Right atrium auricular region (tissue), 2 donors: ENCODE measurements around the gene JAKMIP3. TPM values are rescaled to one million over a fixed set of nuclear protein-coding genes. Genes with fewer than 3 reads are reported as not detected.

Source experiments
- DNase-seq: peaks from one replicate; pipeline ENCODE4 v3.0.0-alpha.2; 2019; ENCODE audit warnings: low spot score
- H3K27ac ChIP-seq, 2 donors: fragments of 200-600 bp; sonication (generic); 1 replicate in 1 of 2; 2 replicates in 1 of 2; pipeline ENCODE4 v1.5.1; 2016 to 2019
- H3K27me3 ChIP-seq, 2 donors: fragments of 200-600 bp; sonication (generic); one replicate each; pipeline versions ENCODE4 v1.5.1 to v1.6.0; 2017 to 2019
- H3K36me3 ChIP-seq: fragments of 200-600 bp; sonication (generic); one replicate; pipeline ENCODE4 v1.5.1; 2016
- H3K4me1 ChIP-seq, 2 donors: fragments of 200-600 bp; sonication (generic); one replicate each; pipeline versions ENCODE4 v1.5.1 to v1.6.0; 2017 to 2019
- H3K4me3 ChIP-seq, 2 donors: fragments of 200-600 bp; sonication (generic); 1 replicate in 1 of 2; 2 replicates in 1 of 2; pipeline ENCODE4 v1.5.1; 2017 to 2019; ENCODE audit warnings: mild to moderate bottlenecking in 1 of 2, moderate library complexity in 1 of 2
- H3K9me3 ChIP-seq, 2 donors: fragments of 200-600 bp; sonication (generic); one replicate each; pipeline ENCODE4 v1.5.1; 2019
- total RNA-seq, 2 donors: library from RNA; depleted of rRNA; stranded (reverse); fragments of >200 nt; gene quantifications; one replicate each; pipeline ENCODE4 v1.1.0, GENCODE V29; 2016
- TF ChIP-seq, protein P1 (sequence below), 2 donors: fragments of 200-600 bp; sonication (generic); IDR thresholded peaks; one replicate each; pipeline ENCODE4 v1.5.1; 2019; ENCODE audit warnings: antibody characterized with exemption in 2 of 2

JAKMIP3 gene
- total RNA-seq, 2 donors from 2014 or later, result 0.20 to 0.44 TPM

DNA sequence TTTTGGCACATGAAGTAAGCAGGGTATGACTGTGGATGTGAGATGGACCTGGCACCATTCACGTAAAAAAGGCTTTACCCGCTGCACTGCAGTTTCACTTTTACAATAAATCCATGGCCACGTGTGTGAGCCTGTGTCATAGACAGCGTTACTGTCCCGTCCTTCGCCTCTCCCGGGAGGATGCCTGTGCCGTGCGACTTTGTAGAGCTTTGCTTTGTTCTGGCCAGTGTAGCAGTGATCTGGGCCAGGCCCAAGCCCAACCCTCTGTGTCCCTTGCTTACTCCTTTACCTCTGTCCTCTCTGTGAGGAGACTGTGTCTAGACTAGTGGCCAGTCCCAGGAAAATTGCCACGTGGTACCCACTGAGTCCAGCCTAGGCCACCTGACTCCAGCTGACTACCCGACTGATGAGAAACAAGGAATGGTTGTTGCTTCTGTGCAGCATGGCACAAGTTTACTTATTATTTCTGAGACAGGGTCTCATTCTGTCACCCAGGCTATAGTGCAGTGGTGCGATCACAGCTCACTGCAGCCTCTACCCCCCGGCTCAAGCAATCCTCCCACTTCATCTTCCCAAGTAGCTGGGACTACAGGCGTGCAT, 48.1 kb downstream of the JAKMIP3 start:
- no peak for DNase-seq
- no peaks in the 10 kb centered on the region for H3K27me3 ChIP-seq
- no peaks in the 10 kb centered on the region for H3K36me3 ChIP-seq
- TF ChIP-seq, protein P1, sequence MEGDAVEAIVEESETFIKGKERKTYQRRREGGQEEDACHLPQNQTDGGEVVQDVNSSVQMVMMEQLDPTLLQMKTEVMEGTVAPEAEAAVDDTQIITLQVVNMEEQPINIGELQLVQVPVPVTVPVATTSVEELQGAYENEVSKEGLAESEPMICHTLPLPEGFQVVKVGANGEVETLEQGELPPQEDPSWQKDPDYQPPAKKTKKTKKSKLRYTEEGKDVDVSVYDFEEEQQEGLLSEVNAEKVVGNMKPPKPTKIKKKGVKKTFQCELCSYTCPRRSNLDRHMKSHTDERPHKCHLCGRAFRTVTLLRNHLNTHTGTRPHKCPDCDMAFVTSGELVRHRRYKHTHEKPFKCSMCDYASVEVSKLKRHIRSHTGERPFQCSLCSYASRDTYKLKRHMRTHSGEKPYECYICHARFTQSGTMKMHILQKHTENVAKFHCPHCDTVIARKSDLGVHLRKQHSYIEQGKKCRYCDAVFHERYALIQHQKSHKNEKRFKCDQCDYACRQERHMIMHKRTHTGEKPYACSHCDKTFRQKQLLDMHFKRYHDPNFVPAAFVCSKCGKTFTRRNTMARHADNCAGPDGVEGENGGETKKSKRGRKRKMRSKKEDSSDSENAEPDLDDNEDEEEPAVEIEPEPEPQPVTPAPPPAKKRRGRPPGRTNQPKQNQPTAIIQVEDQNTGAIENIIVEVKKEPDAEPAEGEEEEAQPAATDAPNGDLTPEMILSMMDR (IDR thresholded peaks at IDR 0.05), result no peak
- H3K4me3 ChIP-seq, result no peak overlapping the region
- H3K27ac ChIP-seq, result no peak overlapping the region
- H3K9me3 ChIP-seq, result no peaks in the 10 kb centered on the region
- H3K4me1 ChIP-seq, result no peaks in the 10 kb centered on the region

DNA sequence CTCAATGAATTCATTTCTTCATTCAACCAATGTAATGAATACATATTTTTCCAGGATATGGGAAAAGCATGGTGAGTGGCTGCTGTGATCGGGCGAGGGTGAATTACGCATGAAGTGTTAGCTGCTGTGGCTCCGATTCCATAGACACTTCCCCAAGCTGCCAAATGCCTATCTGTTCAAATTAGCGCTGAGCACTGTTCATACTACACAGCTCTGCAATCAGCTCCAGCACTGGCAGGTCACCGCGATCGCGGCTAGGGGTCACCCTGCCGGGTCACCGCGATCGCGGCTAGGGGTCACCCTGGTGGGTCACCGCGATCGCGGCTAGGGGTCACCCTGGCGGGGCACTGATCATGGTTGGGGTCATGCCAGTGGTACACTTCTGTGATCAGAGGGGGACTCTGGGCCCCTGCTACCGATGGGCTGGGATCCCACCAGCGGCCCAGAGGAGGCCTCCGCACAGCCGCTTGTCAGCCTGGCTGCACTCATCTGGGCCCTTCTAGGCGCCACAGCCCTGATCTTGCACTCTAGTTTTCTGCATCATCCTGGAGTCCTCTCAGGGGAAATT, 49.3 kb downstream of the JAKMIP3 start:
- Histone ChIP-seq H3K9me3 (no peaks in the 10 kb centered on the region), H3K27ac (no peak overlapping the region), H3K27me3 (no peaks in the 10 kb centered on the region), H3K4me1 (no peaks in the 10 kb centered on the region), H3K4me3 (no peak overlapping the region), H3K36me3 (no peaks in the 10 kb centered on the region)
- no peak for DNase-seq
- TF ChIP-seq, protein P1 (IDR thresholded peaks at IDR 0.05), result no peak

Other genes starting within 250 kb of the JAKMIP3 start
- 10 to 100 TPM; 23.8 to 30.6 TPM for gene PPP2R2D, start 164.9 kb upstream of the JAKMIP3 start, total RNA-seq
- 100 to 1,000 TPM; 187 to 189 TPM for gene BNIP3, start 84.0 kb upstream of the JAKMIP3 start, total RNA-seq
- 1 to 10 TPM; 3.4 to 4.1 TPM for gene DPYSL4, start 121.0 kb downstream of the JAKMIP3 start, total RNA-seq
- gene STK32C, start 242.0 kb downstream of the JAKMIP3 start, total RNA-seq, result 1 to 10 TPM; 2.6 to 3.7 TPM